Epithelial cell of proximal tubule (primary cell): ENCODE measurements around the gene MTA3. TPM values are rescaled to one million over a fixed set of nuclear protein-coding genes. Genes with fewer than 3 reads are reported as not detected.

Experiments
- DNase-seq: peaks from one replicate; pipeline ENCODE4 v3.0.0-alpha.2; 2011; ENCODE audit warnings: low read depth
- H3K4me3 ChIP-seq: 2 replicates; pipeline ENCODE4 v1.5.1; 2011; ENCODE audit warnings: low read depth, mild to moderate bottlenecking, low read length
- CTCF ChIP-seq: conservative IDR thresholded peaks from 2 replicates; pipeline ENCODE4 v1.5.1; 2012; ENCODE audit warnings: low read depth, mild to moderate bottlenecking, low read length
- total RNA-seq: library from RNA; depleted of rRNA; stranded (reverse); fragments of >200 nt; gene quantifications from 2 replicates; pipeline ENCODE4 v1.2.3, GENCODE V29; 2015

MTA3 gene
- total RNA-seq, 1 donor from 2014 or later: 17.8 TPM

GRCh38 chr2:42693013-42693615 is 124.7 kb downstream of the MTA3 start:
- DNase-seq: no peak
- TF ChIP-seq CTCF: no peak
- H3K4me3 ChIP-seq: no peak overlapping the region

- no peak overlapping the region for H3K4me3 ChIP-seq
- no peak for TF ChIP-seq CTCF
- no peak for DNase-seq
These were observed 125.5 kb downstream of the MTA3 start for GRCh38 chr2:42693688-42694479.

- no peak for DNase-seq
- TF ChIP-seq CTCF: no peak
- H3K4me3 ChIP-seq: no peak overlapping the region
These were observed 128.6 kb downstream of the MTA3 start for GRCh38 chr2:42696987-42697386.

GRCh38 chr2:42698940-42699339 is 130.5 kb downstream of the MTA3 start:
- no peak overlapping the region for H3K4me3 ChIP-seq
- TF ChIP-seq CTCF: no peak
- DNase-seq: no peak

- no peak for DNase-seq
- no peak overlapping the region for H3K4me3 ChIP-seq
- TF ChIP-seq CTCF: no peak
These were observed 138.4 kb downstream of the MTA3 start for GRCh38 chr2:42706836-42707235.

- TF ChIP-seq CTCF: no peak
- no peak for DNase-seq
- no peak overlapping the region for H3K4me3 ChIP-seq
These were observed 139.7 kb downstream of the MTA3 start for GRCh38 chr2:42708179-42708578.

- TF ChIP-seq CTCF: no peak
- no peak for DNase-seq
- no peak overlapping the region for H3K4me3 ChIP-seq
These were observed 143.5 kb downstream of the MTA3 start for GRCh38 chr2:42711896-42712295.
